Body of pancreas (tissue), 4 donors: ENCODE results near the gene UBAC2. TPM values are rescaled to one million over a fixed set of nuclear protein-coding genes. Genes with fewer than 3 reads are reported as not detected.

Source experiments
- ATAC-seq: fragments of 150-250 bp; one replicate; pipeline ENCODE4 v1.9.1; 2016
- DNase-seq, 4 donors: peaks; one replicate each; pipeline ENCODE4 v3.0.0-alpha.2; 2019
- H3K27ac ChIP-seq, 4 donors: fragments of 200-600 bp; sonication (generic); 1 replicate in 3 of 4; 2 replicates in 1 of 4; pipeline versions ENCODE4 v1.5.1 to v1.6.1; 2016 to 2019; ENCODE audit warnings: mild to moderate bottlenecking in 1 of 4, mixed read lengths in 1 of 4, moderate library complexity in 1 of 4
- H3K27me3 ChIP-seq, 2 donors: fragments of 200-600 bp; sonication (generic); one replicate each; pipeline ENCODE4 v1.6.0; 2016; ENCODE audit warnings: mild to moderate bottlenecking in 1 of 2
- H3K36me3 ChIP-seq, 2 donors: fragments of 200-600 bp; sonication (generic); replicated peaks in 1 of 2; 2 replicates each; pipeline ENCODE4 v1.5.1; 2016; ENCODE audit warnings: low read depth in 2 of 2; ENCODE audit not compliant: insufficient read depth in 1 of 2
- H3K4me1 ChIP-seq: fragments of 200-600 bp; sonication (generic); one replicate; pipeline ENCODE4 v1.6.0; 2016
- H3K4me3 ChIP-seq, 2 donors: fragments of 200-600 bp; sonication (generic); 1 replicate in 1 of 2; 2 replicates in 1 of 2; pipeline ENCODE4 v1.5.1; 2016 to 2019
- H3K9me3 ChIP-seq, 3 donors: fragments of 200-600 bp; sonication (generic); 1 replicate in 2 of 3; 2 replicates in 1 of 3; pipeline ENCODE4 v1.5.1; 2016
- POLR2A ChIP-seq, 3 donors: fragments of 450-650 bp; IDR thresholded peaks; one replicate each; pipeline ENCODE4 v1.6.1; 2016; ENCODE audit warnings: antibody characterized with exemption in 3 of 3, mild to moderate bottlenecking in 2 of 3
- WGBS, 2 donors: methylation state at CpG; one replicate each; pipeline ENCODE4 v1.1.5; 2017; 5-methylcytosine and 5-hydroxymethylcytosine counted together
- intact Hi-C: fragments of 100-400 bp; cut with DNase I; formaldehyde crosslinking; loops from one replicate; pipeline ENCODE4 v1.15.1; 2023
- total RNA-seq, 2 donors: library from RNA; depleted of rRNA; stranded (reverse); fragments of >200 nt; gene quantifications; one replicate each; pipeline ENCODE4 v1.1.0, GENCODE V29; 2016
- TF ChIP-seq, protein P1 (sequence below), 7 experiments: fragments of 450-650 bp in 4 of 7; fragments of 200-600 bp in 3 of 7; sonication (generic) in 3 of 7; IDR thresholded peaks; one replicate each; pipeline ENCODE4 v1.5.1; 2016 to 2019; ENCODE audit warnings: antibody characterized with exemption in 7 of 7

The UBAC2 gene, protein sequence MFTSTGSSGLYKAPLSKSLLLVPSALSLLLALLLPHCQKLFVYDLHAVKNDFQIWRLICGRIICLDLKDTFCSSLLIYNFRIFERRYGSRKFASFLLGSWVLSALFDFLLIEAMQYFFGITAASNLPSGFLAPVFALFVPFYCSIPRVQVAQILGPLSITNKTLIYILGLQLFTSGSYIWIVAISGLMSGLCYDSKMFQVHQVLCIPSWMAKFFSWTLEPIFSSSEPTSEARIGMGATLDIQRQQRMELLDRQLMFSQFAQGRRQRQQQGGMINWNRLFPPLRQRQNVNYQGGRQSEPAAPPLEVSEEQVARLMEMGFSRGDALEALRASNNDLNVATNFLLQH
- total RNA-seq: 10 to 100 TPM; 21.4 to 27.2 TPM

DNA sequence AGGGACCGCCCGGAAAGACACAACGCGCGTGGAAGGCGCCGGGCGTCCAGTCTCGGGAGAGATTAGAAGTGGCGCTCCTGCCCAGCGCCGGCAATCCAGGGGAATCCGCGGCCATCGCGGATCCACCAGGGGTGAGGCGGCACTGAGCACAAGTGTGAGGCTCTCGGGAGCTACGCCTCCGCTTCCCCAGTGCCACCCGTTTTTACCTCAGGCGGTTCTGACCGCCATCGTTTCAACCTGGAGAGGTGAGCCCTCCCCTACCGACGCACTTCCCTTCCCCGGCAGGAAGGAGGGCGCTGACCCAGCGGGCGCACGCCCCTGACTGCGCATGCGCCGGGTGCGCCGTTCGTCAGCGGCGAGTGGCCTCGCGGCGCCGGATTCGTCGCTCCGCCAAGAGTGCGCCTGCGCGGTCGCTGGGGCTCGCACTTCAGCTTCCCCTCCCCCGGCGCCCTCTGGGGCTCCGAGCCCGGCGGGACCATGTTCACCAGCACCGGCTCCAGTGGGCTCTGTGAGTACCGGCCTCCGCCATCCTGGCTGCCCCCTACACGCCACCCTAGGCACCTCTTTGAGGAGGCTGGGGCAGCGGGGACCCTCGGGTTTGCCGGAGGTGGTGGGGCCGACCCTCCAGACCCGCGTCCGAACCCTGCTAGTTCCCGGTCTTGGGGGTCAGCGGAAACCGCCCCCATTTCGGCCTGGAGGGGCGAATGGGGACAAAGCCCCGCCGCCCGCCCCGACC, at the start of gene UBAC2:
Gene UBAC2 (plus strand): TSS at position 423 of the 736 bp plus-strand sequence. CDS start 55 bp downstream, at position 478.
- TF ChIP-seq POLR2A (IDR thresholded peaks at IDR 0.05): peak; percentile 94 to 96 (median 95)
- TF ChIP-seq, protein P1, sequence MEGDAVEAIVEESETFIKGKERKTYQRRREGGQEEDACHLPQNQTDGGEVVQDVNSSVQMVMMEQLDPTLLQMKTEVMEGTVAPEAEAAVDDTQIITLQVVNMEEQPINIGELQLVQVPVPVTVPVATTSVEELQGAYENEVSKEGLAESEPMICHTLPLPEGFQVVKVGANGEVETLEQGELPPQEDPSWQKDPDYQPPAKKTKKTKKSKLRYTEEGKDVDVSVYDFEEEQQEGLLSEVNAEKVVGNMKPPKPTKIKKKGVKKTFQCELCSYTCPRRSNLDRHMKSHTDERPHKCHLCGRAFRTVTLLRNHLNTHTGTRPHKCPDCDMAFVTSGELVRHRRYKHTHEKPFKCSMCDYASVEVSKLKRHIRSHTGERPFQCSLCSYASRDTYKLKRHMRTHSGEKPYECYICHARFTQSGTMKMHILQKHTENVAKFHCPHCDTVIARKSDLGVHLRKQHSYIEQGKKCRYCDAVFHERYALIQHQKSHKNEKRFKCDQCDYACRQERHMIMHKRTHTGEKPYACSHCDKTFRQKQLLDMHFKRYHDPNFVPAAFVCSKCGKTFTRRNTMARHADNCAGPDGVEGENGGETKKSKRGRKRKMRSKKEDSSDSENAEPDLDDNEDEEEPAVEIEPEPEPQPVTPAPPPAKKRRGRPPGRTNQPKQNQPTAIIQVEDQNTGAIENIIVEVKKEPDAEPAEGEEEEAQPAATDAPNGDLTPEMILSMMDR (IDR thresholded peaks at IDR 0.05): peak in 3 of 7 experiments; percentile 20 to 31 (median 28)
- Histone ChIP-seq H3K27me3 (no peaks in the 10 kb centered on the region), H3K9me3 (no peaks in the 10 kb centered on the region), H3K4me1 (peaks cover 34% of the 10 kb centered on the region), H3K4me3 (peak within 1 kb of the TSS; percentile 87 to 91), H3K36me3 (no peaks in the 10 kb centered on the region), H3K27ac (peak within 1 kb of the TSS; percentile 89 to 98 (median 96))
- ATAC-seq (peak; percentile 97), DNase-seq (peak; percentile 95 to 96 (median 96))
- 1% methylated on average over 74 of the region's 76 CpGs; no CpG with 5 or more reads in 1 of the 2 donors for WGBS, 2 donors
- intact Hi-C loops: no loop called here

DNA sequence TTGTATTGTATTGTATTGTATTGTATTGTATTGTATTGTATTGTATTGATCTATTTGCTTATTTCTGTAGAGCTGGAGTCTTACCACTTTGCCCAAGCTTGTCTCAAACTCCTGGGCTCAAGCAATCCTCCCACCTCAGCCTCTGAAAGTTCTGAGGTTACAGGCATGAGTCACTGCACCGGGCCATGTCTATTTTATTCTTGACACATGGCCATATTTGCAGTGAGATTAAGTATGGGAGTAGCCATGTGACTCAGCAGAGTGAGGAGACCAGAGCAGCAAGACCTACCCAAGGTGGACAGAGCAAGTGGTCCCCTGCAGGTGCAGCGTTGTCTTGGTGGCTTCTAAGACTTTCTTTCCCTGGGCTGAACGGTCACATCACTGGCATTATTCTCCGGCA, 49.1 kb upstream of the UBAC2 start:
- H3K27me3 ChIP-seq: no peaks in the 10 kb centered on the region
- ATAC-seq (no peak), DNase-seq (no peak)
- no peaks in the 10 kb centered on the region for H3K9me3 ChIP-seq
- H3K4me1 ChIP-seq: no peaks in the 10 kb centered on the region
- no peak overlapping the region for H3K4me3 ChIP-seq
- no peak overlapping the region for H3K27ac ChIP-seq
- intact Hi-C loops: no loop called here
- TF ChIP-seq POLR2A (IDR thresholded peaks at IDR 0.05): no peak
- TF ChIP-seq, protein P1 (IDR thresholded peaks at IDR 0.05): no peak
- 78% methylated on average over 4 of the region's 4 CpGs for WGBS, 2 donors
- no peaks in the 10 kb centered on the region for H3K36me3 ChIP-seq

DNA sequence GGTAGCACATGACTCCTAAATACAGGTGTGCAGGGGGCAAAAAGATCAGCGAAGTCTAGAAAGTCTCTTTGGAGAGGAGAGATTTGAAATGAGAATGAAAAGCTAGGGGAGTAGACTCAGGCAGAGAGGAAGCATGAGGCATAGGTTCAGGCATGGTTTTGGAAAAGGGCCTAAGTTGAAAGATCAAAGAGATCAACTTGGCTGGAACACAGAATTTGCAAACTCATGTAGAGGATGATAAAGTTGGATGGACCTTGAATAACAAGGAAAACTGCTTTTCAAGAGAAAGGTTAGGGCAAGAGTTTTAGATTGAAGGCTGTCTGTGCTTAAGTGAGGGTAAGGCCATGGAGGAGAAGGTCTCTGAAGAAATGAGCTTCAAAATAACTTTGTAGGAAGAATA, 47.4 kb upstream of the UBAC2 start:
- intact Hi-C loops: no loop called here
- TF ChIP-seq, protein P1 (IDR thresholded peaks at IDR 0.05): no peak
- no peak for TF ChIP-seq POLR2A (IDR thresholded peaks at IDR 0.05)
- Histone ChIP-seq H3K27me3 (no peaks in the 10 kb centered on the region), H3K4me3 (no peak overlapping the region), H3K9me3 (no peaks in the 10 kb centered on the region), H3K4me1 (no peaks in the 10 kb centered on the region), H3K27ac (no peak overlapping the region), H3K36me3 (no peaks in the 10 kb centered on the region)
- 84 to 88% methylated on average over 1 of the region's 1 CpG for WGBS, 2 donors
- DNase-seq (no peak), ATAC-seq (no peak)

DNA sequence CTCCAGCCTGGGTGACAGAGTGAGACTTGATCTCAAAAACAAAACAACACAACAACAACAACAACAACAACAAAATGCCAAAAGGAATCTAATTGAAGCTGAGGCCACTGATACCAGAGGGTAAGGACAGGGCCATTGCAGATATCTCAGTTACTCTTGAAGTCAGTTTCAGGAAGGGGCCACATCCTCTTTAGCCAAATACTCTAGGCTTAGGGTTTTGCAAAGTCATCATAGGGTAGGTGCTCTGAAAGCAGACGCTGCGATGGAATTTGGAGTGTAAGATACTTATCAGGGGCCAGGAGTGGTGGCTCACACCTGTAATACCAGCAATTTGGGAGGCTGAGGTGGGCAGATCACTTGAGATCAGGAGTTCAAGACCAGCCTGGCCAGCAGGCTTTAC, 46.6 kb upstream of the UBAC2 start:
- H3K36me3 ChIP-seq: no peaks in the 10 kb centered on the region

More for the DNA sequence above, 46.6 kb upstream of the UBAC2 start:
- no peak for TF ChIP-seq POLR2A (IDR thresholded peaks at IDR 0.05)
- TF ChIP-seq, protein P1 (IDR thresholded peaks at IDR 0.05): no peak
- Histone ChIP-seq H3K9me3 (no peaks in the 10 kb centered on the region), H3K27ac (no peak overlapping the region), H3K27me3 (no peaks in the 10 kb centered on the region), H3K4me1 (no peaks in the 10 kb centered on the region), H3K4me3 (no peak overlapping the region)
- DNase-seq (no peak), ATAC-seq (no peak)
- intact Hi-C loops: no loop called here
- WGBS, 2 donors: 66 to 92% methylated on average over 2 of the region's 2 CpGs
